NCI-H146 (cell line): ENCODE results near the gene RTKN.
"Not testable (repeated sequence)": the region's sequence is repeated elsewhere in the genome, so short reads cannot be mapped to it uniquely, and the experiment has no call there.

Source experiments
- DNase-seq: peaks from one replicate; lab custom pipeline; 2025; lab: John Stamatoyannopoulos, UW

RTKN gene

DNA sequence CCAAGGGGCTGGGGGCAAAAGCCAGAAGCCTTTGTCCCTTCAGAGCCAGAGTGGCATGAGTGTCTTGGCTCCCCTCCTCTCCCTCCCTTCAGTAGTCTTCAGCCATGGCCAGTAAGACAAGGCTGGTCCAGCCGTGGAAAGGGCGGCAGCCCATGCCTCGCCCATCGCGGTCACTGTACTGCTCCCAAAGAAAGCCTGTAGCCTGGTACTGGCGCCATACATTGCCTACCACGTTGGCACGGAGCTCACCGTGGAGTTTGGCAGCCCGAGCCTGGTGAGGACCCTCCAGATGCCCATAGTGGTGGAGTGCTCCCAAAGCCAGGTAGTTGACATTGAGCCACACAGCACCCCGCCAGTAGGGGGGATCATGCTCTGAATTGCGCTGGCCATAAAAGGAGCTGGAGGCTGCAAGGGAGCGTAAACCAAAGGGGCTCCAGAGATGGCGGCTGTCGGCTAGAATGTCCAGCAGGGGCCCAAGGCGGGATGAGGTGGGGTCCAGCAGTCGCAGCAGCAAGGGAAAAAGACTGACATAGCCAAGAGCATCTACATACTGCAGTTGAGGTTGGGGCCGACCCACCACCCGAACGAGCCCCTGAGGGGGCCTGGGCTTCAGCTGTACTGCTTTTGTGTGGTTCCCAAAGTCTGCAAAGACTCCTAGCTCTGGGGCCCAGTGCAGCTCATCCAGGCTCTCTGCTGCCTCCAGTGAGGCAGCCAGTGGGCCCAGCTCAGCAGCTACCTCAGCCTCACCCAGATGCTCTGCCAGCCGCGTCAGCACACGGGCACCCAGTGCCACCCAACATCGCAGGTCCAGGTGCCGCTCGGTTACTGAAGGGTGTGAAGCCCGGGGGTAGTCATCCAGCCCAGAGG is 19.7 kb upstream of the RTKN start:
- no peak for DNase-seq

DNA sequence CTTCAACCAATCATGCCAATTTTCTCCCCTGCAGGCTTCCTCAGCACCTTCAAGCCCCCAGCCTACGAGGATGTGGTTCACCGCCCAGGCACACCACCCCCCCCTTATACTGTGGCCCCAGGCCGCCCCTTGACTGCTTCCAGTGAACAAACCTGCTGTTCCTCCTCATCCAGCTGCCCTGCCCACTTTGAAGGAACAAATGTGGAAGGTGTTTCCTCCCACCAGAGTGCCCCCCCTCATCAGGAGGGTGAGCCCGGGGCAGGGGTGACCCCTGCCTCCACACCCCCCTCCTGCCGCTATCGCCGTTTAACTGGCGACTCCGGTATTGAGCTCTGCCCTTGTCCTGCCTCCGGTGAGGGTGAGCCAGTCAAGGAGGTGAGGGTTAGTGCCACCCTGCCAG is 18.4 kb upstream of the RTKN start:
- DNase-seq, result not testable (repeated sequence)

DNA sequence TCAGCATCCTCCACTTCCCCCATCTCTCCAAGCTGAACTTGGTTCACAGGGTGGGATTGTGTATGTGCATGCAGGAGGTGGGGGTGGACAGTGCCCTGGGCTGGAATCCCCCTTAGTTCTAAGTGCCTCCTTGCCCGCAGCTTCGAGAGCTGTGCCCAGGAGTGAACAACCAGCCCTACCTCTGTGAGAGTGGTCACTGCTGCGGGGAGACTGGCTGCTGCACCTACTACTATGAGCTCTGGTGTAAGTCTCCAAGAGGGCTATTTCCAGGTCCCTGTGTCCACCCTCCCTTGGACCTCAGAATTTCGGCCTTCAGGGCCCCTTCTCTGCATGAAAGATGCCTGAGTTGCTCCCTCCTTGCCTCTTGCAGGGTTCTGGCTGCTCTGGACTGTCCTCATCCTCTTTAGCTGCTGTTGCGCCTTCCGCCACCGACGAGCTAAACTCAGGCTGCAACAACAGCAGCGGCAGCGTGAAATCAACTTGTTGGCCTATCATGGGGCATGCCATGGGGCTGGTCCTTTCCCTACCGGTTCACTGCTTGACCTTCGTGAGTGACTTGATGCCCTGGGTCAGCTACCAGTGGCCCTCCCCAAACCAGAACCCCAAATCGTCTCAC is 17.9 kb upstream of the RTKN start:
- DNase-seq, result not testable (repeated sequence)

DNA sequence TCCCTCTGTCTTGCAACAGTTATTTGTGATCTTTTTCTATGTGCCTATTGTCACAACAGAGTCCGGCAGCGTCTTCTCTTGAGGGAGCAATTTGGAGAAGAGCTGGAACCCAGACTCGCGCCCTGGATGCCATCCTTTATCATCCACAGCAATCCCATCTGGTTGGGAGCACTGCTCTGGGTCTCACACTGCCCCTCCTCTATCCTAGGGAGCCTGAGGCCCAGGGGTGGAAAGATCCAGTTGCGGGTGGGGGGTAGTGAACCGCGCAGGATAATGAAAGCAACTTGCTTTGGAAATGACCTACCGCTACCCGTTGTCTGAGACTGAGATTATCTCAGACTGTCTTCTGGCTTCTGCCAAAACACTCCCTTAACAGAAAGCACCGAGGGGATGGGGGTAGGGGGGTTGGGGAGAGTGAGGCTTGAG is 17.2 kb upstream of the RTKN start:
- DNase-seq, result peak; percentile 22

DNA sequence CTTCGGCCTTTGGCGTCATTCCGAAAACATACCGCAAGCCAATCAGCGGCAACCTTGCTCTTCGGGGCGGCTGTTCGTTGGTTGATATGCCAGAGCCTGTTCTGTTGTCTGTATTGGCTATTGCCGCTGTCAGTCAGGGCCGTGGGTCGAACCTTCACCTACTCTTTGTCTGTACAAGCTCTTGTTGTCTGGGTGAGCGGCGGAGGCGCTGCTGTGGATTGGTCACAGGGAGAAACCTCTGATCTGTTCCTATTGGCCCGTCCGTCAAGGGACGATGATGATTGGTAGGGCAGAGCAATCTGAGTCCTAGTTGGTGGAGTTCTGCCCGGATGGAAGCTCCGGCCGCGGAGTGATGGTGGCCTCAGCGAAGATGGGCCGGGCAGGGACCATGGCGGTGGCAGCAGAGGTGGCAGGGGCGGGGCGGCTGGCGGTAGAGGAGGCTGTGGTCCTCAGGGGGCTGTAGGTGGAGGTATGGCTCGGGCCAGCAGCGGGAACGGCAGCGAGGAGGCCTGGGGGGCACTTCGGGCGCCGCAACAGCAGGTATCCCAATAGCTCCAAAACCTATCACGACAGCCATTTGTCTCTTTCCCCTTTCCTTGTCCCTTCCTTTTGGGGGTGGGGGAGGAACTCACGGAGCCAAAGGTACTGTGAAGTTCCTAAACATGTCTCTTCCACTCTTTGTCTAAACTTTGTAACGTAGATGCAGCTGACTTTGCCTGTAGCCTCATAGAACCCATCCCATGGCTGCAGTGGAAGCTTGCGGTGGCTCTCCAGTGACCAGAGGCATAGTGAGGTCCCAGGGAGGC is 16.6 kb upstream of the RTKN start, which contains the start of gene WBP1:
TSS of gene WBP1 (plus strand) at position 307 of the 806 bp plus-strand sequence. CDS start at position 472, 165 bp downstream.
- peak; percentile 100 for DNase-seq

DNA sequence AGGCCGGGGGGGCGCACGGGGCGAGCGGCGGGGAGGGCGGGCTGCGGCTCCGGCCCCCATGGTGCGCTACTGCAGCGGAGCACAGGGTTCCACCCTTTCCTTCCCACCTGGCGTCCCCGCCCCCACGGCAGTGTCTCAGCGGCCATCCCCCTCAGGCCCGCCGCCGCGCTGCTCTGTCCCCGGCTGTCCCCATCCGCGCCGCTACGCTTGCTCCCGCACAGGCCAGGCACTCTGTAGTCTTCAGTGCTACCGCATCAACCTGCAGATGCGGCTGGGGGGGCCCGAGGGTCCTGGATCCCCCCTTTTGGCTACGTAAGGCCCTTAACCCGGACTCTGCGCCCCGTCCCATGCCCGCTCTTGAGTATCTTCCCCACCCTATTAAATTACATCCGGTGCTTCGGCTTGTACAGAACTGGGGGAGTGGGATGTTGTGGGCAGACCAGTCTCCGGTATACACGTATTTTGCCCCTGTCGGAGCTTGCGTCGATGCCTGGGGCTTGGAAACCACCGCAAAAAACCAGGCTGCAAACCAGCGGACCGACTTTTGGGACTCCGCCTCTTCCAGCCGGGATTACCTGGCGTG is 15.9 kb upstream of the RTKN start:
- peak; percentile 91 for DNase-seq

DNA sequence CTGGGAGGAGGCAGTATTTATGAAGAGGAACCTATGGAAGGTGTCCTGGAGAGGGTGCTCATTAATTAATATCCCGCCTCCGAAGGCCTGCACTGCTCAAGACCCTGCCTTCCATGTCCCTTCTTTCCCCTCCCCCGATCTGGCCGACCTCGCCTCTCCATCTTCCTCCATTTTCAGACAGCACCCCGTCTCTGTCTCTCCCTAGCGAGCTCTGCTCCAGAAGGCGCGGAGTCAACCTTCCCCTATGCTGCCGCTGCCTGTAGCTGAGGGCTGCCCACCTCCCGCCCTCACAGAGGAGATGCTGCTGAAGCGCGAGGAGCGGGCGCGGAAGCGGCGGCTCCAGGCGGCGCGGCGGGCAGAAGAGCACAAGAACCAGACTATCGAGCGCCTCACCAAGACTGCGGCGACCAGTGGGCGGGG is 15.4 kb upstream of the RTKN start:
- DNase-seq, result no peak

DNA sequence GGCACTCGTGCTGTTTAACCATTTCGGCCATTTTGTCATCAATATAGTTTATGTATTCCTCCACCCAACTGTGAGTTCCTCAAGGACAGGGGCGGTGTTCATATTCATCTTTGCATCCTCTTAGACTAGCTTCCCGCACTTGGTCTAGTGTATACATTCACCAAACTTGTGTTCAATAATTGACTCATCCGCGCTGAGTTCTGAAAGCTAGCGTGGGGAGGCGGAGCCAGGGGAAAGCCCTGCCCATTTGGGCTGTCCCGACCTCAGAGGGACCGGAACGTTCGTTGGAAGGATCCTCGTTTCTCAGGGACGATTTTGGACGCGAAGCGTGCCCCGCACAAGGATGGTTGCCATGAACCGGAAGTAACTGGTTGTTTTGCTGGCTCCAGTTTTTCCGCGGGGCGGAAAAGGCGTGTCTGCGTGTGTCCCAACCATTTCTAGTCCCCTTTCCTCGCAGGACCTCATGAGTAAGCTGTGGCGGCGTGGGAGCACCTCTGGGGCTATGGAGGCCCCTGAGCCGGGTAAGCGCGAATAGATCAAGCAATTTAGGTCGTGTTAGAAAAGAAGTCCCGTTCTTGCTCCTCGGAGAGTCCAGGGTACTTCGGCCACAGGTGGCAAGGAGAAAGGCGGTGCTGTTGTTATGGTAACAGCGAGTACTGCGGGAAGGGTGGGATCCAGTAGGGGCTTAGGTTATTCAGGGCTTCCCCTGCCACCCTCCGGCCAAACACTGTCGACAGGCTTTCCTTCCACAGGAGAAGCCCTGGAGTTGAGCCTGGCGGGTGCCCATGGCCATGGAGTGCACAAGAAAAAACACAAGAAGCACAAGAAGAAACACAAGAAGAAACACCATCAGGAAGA is 13.1 kb upstream of the RTKN start, which contains the start of gene INO80B:
TSS of gene INO80B (plus strand) at position 434 of the 858 bp plus-strand sequence. CDS start at position 464, 30 bp downstream.
- DNase-seq, result peak; percentile 95

DNA sequence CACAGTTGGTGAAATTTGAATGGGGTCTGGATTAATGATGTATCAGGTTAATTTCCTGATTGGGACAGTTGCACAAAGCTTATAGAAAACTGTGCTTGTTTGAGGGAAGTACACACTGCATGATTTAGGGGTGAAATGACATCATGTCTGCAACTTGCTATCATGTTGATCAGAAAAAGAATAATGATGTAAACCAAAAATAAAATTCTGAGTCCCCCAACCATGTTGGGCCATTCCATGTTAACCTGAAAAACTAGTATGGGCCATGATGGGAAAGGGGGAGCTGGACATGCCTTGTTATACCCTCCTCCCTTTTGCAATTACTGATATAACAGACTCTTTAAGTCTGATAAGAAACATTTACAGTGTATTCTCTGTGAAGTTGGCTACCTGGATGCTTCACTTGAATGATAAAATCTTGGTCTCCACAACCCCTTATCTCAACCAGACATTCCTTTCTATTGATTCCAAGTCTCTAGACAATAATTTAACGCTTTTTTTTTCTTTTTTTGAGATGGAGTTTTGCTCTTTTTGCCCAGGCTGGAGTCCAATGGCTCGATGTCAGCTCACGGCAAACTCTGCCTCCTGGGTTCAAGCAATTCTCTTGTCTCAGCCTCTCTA is 8.9 kb upstream of the RTKN start:
- DNase-seq, result no peak

DNA sequence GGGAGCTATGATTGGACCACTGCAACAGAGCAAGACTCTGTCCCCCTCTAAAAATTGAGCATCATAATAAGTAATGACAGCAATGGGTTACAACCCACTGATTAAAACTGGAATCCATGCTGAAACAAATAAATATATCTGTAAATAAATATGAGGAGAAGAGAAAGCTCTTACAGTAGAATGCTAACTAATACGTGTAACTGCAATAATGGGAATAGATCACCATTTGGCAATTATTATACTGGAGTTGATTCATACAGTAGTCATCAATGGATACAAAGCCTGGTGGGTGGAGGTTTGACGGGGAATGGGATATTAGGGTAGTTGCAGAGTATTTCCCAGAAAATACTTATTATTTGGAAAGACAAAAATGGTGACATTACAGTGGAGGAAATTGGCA is 7.0 kb upstream of the RTKN start:
- DNase-seq, result no peak

DNA sequence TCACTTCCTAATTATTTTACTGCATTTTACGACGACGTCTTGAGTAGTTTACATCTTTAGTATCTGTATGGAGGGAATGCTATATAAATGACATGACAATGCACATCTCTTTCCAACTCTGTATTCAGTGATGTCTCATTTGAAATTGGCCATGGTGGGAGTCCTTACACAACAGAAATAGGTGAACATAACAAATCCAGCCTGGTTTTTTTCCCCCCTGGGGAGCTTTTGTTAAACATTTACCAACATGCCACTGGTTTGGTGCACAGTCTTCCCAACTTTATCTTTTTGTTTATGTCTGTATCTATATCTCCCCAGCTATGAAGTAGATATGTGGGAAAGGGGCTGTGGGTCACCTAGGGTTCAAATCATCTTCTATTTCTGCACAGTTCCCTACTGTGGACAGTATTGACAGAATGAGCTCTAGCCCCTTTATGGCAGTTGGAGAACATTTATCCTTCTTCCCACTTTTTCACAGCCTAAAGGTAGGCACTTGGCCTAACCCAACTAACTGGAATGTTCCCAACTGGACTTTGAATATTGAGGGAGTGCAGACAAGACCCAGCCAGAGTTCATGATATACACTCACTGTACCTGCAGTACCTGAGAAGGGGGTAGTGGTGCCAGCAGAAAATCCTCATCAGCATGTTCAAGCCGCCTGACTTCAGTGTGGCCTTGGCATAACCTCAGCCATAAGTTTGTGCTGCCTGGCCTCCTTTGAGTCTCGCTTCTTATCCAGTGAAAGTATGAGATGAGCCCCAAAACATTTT is 5.7 kb upstream of the RTKN start:
- DNase-seq, result no peak

DNA sequence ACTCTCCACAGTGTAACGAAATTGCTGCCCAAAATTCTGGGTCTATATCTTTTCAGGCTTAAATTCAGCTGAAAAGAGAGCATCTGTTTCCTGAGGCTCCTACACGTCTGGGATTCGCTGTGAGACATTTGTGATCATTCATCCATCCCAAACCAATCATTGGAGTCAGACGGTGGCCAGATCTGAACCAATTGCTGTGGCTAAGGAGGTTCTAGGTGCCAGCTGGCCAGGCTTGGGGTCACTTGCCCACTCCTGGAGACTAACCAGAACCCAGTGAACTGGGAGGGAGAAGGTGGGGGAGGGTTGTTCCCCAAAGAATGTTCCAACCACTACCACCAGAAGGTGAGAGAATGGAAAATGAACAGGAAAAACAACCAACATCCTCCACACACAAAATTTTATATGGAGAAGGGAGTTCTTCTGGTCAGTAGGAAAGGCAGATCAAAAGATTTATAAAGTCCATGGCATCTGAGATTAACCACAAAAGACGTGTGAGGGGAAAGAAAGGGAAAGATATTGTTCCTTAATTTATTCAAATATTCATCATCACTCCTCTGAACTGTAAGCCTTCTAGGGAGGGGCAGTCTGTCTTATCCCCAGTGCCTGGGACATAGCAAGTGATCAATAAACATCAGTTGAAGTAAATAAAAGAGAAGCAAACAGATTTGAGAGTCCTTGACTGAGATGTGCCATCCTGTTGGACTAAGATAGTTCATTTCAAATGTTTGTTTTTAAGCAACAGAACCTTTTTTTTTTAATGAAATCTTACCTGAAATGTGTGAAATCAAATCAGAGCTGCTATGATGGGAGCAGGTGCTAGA is 3.0 kb upstream of the RTKN start:
- DNase-seq, result peak; percentile 27

DNA sequence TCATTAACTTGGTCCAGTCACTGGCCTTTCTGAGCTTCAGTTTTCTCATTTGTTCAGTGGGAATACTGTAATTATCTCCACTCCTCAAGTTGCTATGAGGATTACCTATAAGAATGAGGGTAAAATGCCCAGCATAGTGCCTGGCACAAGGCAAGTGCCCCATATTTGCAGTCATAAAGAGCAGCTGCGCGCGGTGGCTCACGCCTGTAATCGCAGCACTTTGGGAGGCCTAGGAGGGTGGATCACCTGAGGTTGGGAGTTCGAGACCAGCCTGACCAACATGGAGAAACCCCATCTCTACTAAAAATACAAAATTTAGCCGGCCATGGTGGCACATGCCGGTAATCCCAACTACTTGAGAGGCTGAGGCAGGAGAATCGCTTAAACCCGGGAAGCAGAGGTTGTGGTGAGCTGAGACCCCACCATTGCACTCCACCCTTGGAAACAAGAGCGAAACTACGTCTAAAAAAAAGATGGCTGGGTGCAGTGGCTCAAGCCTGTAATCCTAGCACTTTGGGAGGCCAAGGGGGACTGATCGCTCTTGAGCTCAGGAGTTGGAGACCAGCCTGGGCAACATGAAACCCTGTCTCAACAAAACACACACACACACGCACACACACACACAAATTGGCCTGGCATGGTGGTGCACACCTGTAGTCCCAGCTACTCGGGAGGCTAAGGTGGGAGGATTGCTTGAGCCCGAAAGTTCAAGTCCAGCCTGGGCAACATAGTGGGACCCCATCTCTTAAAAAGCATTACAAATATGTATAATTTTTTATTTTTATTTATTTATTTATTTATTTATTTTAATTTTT is 953 bp upstream of the RTKN start:
- DNase-seq, result not testable (repeated sequence)

DNA sequence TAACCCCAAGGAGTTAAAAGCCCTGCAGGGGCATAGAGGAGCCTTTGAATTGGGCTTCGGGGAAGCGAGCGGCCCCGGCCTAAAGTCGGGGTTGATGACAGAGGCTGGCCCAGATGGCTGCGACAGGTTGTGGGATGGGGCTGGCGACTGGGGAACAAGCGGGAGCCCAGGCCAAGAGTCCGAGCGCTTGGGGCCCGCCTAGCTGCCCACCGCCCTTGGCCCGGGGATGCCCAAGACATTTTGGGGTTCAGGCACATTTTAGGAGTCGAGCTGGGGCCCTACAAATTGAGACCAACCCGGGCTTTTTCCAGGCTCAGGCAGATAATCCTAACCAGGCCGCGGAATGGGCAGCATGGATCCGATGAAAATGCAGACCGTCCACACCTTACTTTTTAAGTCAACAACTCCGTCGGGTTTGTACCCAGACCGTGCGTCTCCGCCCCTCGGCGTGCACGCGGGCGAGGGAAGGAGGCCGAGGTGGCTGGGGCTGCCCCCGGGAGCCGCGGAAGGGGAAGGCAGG is 507 bp downstream of the RTKN start:
- DNase-seq, result no peak

DNA sequence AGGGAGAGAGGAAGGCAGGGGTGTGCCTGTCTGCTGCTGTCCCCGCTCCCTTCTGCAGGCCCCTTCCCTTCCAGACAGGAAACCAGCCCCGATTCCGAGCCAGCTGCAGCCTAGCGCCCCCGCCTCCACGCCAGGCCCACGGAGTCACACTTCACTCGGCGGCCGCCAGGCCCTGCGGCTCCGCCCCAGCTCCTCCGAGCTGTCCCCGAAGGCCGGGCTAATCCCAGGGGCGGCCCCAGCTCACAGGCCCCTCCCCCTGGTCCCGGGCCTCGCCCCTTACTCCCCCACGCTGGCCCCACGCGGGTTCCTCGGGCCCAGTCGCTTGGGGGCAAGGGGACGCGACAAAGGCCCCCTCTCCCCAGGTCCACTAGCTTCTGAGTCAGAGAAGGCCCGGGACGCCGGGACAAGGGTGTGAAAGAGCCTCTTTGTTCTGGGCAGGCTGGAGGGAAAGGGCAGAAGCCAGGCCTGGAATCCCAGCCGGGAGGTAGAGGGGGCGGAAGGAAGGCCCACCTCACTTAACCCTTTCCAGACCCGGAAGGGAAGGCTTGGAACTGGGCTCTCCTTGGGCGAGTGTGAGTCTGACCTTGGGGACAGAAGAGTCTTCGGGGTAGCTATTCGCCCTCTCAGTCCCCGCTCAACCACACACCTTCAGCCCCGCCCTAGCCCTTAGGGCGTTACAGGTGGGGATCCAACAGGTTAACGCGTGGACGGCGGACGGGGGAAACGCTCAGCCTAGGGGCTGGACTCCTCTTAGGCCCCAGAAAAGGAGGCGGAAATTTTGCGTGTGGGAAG is 1.2 kb downstream of the RTKN start:
- peak; percentile 84 for DNase-seq

DNA sequence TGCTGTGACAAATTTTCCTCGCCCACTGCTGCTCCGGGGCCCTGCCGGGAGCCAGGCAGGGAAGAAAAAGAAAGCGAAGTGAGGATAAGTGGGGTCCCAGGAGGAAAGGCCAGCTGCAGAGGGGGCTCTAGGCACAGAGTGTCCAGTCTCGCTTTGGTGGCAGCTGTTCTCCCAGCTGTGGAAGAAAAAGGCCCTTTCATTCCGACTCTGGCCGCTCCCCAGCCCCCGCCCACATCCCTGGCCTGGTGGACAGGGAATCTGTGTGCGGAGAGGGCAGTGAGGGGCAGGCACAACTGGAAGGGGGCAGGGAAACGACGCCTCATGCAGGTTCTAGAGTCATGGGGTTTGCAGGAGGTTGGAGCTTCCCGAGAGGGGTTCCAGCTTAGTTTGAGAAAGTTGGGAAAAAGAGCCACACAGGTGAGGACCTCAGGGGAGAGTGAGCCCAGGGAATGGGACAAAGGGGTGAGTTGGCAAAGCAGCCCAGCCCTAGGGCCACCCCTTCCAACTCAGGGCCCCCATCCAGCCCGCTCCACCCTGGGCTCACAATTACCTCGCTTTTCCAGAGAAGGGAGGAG is 1.8 kb downstream of the RTKN start:
- DNase-seq, result peak; percentile 48

DNA sequence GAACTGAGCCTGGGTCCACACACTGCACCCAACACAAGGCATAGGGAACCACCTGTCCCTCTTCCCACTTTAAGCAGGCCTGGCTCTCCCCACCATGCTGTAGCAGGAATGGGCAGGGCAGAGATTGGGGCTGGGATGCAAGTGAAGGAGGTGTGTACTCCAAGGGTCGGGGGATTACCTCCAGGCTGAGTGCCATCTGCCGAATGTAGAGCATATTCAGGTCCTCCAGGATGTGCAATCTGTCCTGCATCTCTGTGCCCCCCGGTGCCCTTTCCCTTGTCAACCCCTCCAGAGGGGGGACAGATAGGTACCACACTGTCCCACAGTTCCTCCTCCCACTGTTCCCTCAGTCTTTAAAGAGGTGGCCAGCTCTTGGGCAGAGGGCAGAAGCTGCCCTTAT is 2.4 kb downstream of the RTKN start:
- no peak for DNase-seq
